CD4-positive, alpha-beta T cell treated with Interleukin-15 for 4 hours (primary cell): ENCODE results near the gene PRR36.

Experiments used
- DNase-seq: peaks from one replicate; pipeline ENCODE4 v3.0.0-alpha.2; 2020; ENCODE audit warnings: low spot score

PRR36 gene

GRCh38 chr19:7818806-7819205, 55.4 kb downstream of the PRR36 start:
- no peak for DNase-seq
